ENCODE results near the gene NECTIN1. TPM values are rescaled to one million over a fixed set of nuclear protein-coding genes. Genes with fewer than 3 reads are reported as not detected.
"Not testable (repeated sequence)": the region's sequence is repeated elsewhere in the genome, so short reads cannot be mapped to it uniquely, and the experiment has no call there.

The NECTIN1 gene
- total RNA-seq, 1 donor from 2014 or later = 3.1 TPM

DNA sequence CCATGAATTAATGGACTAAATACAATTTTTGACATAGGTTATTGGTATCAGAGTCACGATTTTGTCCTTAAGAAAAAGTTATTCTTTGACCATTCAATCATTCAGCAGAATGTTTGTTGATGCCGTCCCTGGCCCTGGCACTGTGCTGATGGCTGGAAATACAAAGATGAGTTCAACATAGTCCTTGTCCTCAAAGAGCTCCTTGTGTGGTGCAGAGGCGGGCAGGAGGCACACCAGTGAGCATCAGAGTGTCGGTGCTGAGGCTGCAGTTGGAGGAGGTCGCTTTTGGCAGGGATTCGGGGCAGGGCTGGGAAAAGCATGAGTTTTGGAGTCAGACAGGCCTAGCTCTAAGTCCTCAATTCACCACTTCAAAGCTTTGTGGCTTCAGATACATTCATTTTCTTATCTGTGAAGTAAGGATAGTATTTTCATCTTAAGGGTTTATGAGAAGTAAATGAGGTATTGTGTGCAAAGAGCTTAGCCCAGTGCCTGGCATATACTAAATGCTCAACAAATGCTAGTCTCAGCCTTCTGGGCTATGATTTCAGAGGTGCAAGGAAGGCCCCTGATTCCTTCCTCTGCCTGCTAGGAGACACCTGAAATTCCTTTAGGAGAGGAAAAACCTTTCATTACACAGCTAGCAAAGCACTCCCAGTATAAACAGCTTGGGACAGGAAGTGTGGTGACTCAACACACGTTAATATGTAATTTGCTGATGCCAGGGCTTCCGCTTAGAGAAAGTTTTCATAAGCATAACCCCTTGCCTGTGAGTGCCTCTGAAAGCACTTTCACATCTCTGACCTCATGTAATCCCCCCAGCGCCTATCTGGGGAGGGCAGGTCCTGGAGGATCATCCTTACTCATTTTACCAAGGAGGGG is 113.8 kb downstream of the NECTIN1 start:
- DNase-seq = peak; percentile 92

DNA sequence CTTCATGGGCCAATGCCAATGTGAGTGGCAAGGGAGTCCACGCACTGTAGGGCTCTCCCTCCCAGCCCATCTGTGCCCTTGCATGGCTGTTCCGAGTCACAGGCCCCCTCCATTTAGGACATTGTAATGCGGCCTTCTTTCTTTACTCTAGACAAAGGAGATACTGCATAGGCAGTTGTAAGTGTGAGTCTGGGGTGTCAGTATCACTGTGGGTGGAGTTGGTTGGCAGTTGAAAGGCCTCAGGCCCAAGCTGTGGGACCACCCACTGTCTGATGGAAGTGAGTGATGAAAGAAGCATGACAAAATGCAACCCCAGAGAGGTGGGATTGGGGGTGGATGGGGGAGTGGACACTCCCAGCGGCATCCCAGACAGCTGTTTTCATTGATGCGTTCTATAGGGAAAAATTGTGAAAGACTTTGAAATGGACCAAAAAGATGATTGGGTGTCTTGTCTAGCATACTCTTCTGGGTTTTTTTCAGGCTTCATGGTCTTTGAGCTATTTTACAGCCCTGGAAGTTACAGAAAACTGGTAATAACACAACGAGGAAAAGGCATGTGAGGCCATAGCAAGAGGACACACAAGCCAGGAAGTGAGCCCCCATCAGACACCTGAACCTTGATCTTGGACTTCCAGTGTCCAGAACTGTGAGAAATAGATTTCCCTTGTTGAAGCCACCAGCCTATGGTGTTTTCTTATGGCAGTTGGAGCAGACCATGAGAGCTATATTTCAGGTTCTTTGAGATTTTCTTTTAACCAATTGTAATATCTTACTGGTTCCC is 114.6 kb downstream of the NECTIN1 start:
- DNase-seq = no peak

DNA sequence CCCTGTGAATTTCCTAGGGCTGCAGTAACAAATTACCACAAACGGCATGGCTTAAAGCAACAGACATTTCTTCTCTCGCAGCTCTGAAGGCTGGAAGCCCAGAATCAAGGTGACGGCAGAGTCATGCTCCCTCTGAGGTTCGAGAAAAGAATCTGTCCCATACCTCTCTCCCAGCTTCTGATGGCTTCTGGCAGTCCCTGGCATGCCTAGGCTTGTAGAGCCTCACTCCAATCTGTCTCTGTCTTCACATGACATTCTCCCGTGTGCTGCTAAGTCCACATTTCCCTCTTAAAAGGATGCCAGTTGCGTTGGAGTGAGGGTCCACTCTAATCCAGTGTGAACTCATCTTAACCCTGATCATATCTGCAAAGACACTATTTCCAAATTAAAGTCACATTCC is 116.2 kb downstream of the NECTIN1 start:
- no peak for DNase-seq

DNA sequence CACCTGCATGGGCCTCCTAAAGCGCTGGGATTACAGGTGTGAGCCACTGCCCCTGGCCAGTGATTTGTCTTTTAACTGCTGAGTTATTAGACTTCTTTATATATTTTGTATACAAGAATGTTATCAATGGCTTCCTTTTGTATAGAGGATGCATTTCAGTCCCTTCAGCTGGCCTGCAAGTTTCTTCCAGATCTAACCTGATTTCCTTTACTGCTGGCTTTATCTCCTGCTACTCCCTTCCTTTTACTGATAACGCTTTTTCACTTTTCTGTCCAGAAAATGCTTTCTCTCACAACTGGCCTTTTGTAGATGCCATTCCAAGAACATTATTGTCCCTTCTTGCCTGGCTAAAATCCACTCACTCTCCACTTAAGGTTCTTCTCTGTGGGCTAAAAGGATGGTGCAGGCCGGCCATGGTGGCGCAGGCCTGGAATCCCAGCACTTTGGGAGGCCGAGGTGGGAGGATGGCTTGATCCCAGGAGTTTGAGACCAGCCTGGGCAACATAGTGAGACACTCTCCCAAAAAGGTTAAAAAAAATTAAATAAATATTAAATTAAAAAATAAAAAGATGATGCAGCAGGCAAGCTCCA is 118.1 kb downstream of the NECTIN1 start:
- no peak for DNase-seq

DNA sequence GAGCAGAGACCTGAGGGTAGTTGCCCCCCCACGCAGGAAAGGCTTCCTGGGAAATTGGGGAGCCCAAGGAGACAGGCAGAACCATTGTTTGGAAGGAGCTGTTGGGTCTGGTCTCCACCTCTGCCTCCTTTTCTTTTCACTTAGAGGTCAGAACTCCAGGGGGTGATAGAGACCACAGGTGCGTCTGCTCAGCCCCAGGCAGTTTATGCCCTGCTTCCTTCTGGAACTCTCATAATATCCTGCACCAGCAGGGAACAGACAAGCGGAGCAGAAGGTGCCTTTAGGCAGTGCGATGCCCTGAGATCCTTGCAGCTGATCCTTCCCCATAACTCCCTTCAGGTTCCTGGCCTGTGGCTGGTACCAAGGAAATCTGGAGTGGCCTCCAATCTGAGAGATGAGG is 120.2 kb downstream of the NECTIN1 start:
- DNase-seq = no peak

DNA sequence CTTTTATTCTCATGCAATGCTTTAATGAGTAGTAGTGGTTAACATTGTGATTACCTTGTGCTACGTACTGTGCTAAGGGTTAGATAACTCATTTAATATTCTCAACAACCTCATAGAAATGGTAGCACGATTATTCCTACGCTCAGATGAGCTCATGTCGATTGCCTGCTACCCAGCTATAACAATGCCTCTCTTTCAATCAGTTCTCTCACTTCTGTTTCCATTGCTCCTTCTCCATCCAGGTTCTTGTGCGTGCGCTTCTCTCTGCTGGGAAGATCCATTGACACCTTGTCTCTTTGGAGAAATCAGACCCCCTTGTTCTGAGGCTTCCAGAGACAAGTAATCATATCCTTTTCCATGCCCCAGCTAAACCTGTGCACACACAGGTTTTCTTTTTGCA is 120.8 kb downstream of the NECTIN1 start:
- DNase-seq = no peak

DNA sequence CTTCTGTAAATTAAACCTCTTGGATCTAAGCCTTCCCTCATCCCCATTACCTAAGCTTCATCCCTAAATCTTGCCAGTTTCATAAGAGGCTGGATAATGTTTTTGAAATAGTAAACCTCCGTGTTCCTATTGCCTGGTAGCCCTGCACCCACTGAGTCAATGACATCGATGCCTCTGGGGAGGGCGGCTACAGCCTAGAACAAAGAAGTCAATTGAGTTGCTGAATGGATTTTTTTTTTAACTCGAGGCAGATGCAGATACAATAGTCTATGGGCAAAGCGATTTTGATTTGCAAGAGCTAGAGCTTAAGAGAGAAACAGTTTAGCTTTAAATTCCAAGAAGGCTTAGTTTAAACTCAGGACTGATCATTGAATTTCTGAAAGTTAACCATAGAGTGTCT is 121.3 kb downstream of the NECTIN1 start:
- no peak for DNase-seq

DNA sequence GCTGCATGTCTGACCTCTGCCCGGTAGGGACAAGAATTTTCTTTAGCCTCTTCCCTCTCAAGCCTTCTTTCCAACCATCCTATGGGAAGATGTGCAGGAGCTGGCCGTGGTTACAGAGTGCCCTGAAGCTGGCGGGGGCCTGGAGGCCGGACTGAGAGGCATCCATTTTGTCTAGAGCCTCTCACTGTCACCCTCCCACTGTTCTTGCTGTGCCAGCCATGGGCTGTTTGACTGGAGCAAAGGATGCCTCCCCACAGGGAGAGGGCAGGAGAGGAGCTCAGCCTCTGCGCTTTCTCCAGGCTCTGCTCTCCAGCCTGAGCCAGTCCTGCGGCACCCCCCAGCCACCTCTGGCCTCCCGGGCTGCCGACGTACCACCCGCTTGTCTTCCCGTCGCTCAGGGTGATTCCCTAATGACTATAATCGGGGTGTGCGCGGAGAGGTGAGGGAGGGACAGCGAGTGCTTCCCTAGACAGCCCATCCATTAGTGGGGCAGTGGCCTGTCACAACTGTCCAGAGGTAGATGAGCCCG is 123.8 kb downstream of the NECTIN1 start:
- DNase-seq = no peak

DNA sequence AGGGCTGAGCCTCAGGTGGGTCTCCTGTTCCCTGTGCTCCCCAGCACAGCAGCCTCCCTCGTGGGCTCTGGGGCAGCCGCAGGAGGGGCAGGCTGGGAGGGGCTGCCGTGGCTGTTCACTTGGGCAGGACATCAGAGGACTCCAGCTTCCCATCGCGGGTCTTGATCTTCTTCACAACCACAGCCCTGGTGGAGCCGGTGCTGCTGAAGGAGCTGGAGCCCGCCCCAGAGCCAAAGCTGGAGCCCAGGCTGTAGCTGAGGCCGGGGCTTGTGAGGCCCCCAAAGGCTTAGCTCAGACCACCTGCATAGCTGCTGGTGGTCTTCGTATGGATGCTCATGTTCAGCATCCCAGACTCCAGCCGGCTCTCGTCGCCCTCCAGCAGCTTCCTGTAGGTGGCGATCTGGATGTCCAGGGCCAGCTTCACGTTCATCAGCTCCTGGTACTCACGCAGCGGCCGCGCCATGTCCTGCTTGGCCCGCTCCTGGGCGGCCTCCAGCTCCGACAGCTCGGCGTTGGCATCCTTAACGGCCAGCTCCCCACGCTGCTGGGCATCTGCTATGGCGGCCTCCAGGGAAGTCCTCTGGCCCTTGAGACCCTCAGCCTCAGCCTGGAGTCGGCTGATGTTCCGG is 126.1 kb downstream of the NECTIN1 start:
- DNase-seq = no peak

DNA sequence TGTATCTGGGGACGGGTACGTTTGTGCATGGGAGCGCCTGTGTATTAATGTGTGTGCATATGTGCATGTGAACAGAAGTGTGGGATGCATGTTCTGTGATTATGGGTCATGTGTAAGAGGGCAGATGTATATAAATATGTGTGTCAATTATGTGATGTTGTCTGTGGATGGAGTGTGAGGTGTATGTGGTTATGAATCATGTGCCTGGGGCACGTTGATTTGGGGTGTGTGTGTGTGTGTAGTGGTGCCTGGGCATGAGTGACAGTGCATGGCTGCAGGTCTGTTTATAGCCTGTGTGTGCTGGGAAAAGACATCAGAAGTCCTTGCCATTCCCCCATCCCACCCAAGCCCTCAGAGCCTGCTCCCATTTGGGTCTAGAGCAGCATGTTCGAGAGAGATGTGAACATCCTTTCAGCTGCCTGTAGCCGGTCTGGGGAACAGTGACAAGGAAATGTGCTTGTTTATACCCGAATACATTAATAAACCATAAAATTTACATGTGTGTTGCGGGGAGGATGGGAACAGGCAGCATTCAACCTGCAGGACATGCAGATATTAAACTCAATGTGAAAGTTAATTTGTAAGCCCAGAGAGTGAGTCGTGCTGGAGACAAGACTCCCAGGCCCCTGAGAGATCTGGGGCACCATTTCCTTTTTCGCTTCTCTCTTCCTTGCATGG is 129.0 kb downstream of the NECTIN1 start:
- no peak for DNase-seq

DNA sequence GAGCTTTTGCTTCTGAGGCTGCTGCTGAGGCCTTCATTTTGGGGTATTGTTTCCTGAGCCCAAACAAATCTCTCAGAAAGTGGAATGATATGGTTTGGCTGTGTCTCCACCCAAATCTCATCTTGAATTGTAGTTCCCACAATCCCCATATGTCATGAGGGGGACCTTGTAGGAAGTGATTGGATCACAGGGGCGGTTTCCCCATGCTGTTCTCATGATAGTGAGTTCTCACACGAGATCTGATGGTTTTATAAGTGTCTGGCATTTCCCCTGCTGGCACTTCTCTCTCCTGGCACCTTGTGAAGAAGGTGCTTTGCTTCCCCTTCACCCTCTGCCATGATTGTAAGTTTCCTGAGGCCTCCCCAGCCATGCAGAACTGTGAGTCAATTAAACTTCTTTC is 133.1 kb downstream of the NECTIN1 start:
- not testable (repeated sequence) for DNase-seq

DNA sequence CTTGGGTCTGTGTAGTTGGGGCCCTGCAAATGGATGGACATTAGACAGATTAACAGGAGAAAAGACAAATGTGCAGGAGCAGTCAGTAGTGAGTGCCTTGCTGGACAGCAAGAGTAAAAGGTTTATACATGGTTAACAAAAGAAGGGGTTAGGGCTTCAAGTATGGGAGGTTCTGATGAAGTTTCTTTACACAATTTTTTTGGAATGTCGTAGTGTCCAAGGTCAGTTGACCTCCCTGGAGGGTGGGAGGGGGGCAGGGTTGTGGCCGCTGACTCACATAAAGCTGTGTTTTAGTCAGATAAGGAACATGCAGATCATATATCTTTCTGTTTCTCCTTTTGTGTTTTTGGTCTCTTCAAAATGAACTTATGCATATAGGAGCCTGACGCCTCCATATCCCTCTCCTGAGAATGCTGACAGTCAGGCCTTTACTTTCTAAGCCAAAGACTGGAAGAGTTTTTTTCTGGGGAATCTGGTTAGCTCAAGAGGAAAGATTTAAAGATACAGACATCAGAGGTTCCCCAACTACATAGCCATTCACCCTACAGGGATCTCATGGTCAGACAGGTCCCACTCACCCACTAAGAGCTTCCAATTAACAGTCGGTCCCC is 134.3 kb downstream of the NECTIN1 start:
- peak; percentile 30 for DNase-seq

DNA sequence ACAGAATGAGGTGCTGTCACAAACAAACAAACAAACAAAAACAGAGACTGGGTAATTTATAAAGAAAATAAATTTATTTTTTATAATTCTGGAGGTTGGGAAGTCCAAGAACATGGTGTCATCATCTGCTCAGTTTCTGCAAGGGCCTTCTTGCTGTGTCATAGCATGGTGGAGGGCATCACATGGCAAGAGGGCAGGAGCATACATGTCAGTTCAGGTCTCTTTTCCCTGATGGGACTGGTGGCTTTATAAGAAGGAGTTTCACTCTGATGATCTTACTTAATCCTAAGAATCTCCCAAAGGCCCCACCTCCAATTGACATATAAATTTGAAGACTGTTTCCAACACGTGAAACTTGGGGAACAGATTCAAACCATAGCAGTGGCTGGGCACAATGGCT is 135.7 kb downstream of the NECTIN1 start:
- DNase-seq = no peak

DNA sequence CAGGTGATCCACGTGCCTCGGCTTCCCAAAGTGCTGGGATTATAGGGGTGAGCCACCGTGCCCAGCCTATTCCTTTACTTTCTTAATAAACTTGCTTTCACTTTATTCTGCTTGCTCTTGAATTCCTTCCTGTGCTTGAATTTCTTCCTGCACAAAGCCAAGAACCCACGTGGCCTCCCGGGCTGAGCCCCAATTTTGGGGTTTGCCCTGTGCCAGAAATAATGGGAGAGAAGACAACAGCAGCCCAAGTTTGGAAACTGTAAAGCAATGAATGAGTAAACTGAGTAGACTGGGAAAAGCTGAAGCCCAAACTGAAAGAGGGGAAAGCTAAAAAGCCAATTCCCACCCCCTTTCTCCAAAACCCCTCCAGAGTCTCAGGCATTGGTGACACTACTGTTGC is 136.4 kb downstream of the NECTIN1 start:
- no peak for DNase-seq

DNA sequence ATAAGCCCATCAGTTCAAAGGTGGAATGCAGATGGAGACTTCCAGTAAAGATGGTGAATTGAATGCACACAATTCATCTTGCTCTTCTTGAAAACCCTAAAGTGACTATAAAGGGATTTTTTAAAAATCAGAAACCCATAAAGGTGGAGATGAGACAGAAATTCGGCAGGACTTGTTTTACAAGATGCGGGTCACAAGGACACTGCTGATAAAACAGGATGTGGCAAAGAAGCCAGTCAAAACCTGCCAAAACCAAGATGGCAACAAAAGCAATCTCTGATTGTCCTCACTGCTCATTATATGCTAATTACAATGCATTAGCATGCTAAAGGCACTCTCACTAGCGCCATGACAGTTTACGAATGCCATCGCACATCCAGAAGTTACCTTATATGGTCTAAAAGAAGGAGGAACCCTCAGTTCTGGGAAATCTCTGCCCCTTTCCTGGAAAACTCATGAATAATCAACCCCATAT is 137.1 kb downstream of the NECTIN1 start:
- no peak for DNase-seq

DNA sequence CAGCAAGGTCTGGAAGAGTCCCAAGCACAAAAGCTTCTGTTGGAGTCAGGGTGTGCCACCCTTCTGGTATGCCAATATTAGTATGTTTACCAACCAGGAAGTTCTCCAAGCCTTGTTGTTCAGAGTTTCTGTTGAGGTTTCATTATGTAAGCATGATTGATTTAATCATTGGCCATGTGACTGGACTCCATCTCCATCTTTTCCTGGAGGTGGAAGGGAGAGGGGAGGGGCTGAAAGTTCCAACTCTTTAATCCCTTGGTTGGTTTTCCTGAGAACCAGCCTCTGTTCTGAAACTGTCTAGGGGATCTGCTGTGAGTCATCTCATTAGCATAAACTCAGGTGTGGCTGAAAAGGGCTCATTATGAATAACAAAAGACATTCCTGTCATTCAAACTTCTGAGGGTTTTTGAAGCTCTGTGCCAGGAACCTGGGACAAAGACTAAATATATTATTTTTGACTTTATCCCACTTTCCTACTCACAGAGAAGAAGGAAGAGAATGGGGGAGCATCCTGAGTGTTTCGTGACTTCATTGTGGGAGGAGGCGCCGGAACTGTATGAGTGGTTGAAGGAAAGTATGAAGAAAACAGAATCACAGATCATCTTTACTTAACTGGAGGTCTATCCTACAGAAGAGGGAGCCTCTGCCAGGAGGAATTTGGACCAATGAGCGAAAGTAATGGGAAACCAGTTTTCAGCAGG is 138.2 kb downstream of the NECTIN1 start:
- no peak for DNase-seq

DNA sequence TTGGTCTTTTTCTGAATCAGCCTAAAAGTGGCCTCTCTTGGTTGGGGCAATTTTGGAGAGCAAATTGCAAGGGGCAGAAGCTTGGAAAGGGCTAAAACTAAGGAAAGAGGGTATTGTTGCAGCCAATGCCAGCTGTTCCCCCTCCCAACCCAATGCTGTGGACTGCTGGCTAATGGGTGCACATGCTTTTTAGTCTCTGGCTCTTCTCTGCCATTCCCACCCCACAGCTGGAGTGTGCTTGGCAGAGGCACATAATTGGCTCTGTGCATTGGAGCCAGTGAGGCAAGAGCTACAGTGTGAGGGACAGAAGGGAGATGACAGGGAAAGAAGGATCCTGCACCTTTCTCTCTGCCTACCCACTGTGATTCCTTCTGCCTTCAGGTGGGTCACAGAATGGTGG is 140.0 kb downstream of the NECTIN1 start:
- DNase-seq = no peak
